NCI-H1930 (cell line): Measurements from ENCODE around the gene RPS6KA4.

Source experiments
- DNase-seq, 2 experiments: peaks; one replicate each; lab custom pipeline; 2025; lab: John Stamatoyannopoulos, UW

Gene RPS6KA4

DNA sequence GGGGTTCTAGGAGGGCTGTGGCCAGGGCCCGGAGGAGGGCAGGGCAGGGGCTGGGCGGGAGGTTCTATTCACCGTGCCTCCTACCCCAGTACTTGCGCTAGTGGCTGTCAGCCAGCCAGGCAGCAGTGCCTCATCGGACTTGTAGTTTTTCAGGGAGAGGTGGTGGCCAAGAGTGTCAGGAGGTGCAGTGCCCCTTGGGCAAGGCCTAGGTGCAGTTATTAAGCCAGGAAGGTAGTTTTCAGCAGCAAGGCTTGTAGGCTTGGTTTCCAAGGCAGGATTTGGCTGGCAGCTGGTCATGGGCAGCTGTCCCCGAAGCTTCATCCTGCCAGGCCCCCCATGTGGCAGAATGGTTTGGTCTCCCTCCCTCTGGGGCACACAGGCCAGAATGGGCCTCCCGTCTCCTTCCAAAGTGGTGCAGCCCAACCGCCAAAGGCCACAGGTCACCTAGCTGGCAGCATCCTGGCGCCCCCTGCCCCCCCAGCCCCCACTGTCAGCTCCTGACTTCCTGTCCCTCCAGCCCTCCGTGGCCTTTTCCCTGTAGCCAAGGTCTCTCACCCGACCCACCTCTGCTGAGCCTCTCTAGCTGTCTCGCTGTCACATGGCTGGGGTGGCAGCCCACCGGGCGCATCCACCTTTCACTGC, 10.5 kb upstream of the RPS6KA4 start:
- DNase-seq: no peak

DNA sequence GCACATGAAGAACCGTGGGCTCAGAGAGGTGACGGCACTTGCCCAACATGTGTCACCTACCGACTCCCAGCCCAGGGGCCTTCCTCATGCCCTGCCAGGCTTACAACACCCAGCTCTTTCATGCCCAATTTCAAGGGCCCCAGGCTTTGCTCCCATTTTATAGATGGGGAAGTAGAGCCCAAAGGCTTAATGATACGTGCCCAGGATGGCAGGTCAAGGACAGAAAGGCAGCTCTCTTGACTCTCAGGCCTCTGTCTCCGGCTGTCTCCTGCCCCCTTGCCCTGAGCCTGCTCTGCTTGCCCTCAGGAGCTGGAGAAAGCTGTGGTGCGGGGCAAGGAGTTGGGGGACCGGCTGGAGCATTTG, 10.0 kb upstream of the RPS6KA4 start:
- no peak for DNase-seq

DNA sequence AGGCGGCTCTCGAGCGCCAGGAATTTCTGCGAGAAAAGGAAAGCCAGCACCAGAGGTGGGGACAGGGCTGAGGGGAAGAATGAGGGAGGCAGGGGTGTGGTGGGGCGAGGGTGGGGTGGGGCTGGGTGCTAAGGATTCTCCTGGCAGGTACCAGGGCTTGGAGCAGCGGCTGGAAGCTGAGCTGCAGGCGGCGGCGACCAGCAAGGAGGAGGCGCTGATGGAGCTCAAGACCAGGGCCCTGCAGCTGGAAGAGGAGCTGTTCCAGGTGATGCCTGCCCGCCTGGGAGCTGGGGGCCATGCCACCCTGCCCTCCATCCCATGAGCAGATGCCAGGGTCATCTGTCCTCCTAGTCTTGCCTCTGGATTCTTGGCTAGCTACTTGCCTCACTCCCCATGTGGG, 9.6 kb upstream of the RPS6KA4 start:
- DNase-seq: no peak

DNA sequence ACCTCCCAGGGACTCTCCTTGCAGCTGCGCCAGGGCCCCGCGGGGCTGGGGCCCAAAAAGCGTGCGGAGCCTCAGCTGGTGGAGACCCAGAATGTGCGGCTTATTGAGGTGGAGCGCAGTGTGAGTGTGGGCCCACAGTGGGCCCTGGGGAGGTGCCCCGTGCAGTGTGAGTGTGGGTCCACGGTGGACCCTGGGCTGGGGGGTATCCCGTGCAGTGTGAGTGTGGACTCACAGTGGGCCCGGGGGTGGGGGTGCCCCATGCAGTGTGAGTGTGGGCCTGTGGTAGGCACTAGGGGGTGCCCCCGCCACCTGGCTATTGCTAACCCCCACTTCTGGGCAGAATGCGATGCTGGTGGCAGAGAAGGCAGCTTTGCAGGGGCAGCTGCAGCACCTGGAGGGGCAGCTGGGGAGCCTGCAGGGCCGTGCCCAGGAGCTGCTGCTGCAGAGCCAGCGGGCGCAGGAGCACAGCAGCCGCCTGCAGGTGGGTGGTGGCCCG, 7.8 kb upstream of the RPS6KA4 start:
- DNase-seq: no peak

DNA sequence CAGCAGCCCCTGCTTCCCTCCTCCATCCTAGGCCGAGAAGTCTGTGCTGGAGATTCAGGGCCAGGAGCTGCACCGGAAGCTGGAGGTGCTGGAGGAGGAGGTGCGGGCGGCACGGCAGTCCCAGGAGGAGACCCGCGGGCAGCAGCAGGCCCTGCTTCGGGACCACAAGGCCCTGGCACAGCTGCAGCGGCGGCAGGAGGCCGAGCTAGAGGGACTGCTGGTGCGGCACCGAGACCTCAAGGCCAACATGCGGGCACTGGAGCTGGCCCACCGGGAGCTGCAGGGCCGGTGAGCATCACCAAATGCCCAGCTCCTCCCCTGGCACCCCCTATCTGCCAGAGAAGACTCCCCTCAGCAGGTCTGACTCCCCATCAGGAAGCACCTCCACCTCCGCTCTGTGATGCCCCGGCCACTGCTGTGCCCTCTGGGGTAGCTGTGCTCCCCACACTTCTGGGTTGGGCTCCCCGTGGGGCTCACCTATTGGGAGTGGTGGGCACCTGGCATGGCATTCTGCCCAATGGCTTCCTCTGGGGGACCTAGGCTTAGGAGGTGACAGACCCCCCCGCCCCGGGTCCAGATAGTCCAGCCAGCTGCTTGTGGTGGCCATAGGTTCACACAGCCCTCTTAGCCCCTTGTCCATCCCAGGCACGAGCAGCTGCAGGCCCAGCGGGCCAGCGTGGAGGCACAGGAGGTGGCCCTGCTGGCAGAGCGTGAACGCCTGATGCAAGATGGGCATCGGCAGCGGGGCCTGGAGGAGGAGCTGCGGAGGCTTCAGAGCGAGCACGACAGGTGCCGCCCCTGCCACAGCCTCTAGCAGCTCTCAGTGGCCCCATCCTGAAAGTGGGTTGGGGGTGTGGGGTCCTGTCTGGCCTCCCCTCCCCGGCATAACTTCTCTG, 6.6 kb upstream of the RPS6KA4 start:
- no peak for DNase-seq

DNA sequence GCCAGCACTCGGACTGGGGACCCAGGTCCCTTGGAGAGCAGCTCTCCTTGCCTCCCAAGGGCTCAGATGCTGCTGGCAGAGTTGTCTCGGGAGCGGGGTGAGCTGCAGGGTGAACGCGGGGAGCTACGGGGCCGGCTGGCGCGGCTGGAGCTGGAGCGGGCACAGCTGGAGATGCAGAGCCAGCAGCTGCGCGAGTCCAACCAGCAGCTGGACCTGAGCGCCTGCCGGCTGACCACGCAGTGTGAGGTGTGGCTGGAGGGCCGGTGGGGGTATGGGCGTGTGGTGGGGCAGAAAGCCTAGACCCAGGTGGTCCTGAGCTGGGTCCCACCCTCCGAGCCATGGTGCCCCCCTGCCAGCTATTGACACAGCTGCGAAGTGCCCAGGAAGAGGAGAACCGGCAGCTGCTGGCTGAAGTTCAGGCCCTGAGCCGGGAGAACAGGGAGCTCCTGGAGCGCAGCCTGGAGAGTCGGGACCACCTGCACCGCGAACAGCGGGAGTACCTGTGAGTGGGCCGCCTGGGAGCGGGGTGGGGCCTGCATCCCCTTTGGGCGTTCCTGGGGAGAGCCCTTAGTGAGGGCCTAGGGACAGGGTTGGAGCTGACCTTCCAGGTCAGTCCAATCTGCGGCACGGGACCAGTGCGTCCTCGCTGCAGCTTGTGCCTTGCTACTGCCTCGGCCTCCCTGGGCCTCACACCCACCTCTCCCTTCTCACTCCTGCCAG, 5.8 kb upstream of the RPS6KA4 start:
- DNase-seq: no peak

DNA sequence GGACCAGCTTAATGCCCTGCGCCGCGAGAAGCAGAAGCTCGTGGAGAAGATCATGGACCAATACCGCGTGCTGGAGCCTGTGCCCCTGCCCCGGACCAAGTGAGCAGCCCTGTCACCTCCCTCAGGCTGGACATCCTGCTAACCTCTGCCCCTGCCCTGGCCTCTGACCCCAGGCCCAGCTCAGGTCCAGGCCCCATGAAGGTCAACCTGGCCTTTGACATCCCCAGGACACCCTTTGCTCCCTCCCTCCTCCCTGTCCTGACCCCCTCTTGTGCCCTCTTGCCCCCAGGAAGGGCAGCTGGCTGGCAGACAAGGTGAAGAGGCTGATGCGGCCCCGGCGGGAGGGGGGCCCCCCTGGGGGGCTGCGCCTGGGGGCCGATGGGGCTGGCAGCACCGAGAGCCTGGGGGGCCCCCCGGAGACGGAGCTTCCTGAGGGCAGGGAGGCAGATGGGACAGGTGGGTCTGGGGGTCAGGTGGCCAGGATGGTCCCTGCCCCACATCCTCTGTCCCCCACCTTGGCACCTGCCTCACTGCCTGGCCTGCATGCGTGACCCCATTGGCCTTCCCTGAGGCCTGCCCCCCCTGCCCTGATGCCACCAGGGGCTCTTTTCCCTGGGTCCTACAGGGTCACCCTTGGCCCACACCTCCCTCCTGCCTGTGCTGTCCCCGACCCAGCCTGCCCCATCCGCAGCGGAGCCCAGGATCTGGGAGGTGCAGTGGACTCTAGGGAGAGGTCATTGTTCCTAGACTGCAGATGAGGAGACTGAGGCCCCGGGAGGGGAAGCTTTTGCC, 5.1 kb upstream of the RPS6KA4 start:
- no peak for DNase-seq

DNA sequence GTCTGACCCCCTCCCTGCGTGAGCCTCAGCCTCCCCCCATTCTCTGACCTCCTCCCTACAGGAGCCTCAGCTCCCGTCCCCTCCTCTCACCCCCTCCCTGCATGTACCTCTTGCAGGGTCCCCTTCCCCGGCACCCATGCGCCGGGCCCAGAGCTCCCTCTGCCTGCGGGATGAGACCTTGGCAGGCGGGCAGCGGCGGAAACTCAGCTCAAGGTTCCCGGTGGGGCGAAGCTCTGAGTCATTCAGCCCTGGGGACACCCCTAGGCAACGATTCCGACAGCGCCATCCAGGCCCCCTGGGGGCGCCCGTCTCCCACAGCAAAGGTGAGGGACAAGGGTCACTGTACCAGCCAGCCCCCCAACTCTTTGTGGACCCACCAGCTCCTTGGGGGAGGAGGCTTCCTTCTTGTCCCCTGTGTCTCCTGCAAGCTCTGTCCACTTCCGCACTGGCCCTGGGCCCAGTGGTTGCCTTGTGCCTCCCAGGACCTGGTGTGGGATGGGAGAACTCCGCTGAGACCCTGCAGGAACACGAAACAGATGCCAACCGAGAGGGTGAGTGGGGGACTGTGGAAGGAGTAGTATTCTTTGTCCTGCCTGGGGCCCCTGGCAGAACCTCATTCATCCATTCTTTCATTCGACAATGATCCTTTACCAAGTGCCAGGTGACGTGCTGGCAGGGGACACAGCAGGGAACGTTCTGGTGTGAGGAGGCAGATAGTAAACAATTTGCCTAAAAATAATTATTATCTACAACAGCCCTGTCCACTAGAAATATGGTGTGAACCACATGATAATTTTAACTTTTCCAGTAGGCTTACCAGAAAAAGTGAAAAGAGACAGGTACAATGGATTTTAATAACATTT, 3.7 kb upstream of the RPS6KA4 start:
- peak; percentile 56 to 64 for DNase-seq

DNA sequence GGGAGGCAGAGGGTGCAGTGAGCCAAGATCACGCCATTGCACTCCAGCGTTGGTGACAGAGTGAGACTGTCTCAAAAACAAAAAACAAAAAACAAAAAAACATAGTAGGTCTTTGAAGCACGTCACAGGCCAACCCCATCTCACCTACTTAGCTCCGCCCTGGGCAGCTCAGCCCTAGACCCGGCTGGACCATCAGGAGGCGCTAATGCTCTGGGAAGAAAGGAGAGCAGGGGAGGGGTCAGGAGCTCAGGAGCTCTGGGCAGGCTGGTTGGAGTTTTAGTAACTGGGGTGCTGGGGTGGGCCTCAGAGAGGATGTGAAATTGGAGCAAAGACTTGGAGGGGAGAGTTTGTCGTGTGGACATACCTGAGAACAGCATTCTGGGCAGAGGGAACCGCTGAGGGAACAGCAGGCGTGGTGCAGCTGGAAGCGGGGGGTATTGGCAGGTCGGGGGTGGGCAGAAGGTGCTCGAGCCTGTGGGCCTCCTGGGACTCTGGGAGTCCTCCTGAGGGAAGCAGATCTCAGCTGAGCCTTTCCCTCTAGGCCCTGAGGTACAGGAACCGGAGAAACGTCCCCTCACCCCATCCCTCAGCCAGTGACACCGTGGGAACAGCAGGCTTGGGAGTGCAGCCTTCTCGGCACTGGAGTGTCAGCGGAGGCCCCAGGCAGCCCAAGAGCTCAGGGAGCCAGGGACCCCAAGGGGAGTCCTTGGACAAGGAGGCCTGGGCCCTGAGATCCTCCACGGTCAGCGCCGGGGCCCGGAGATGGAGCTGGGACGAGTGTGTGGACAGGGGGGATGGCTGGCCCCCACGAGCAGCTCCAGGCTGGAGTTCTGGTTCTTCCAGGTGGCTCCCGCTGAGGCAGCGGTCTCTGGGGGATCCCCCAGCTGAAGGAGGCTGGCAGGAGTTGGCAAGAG, 2.2 kb upstream of the RPS6KA4 start:
- peak; percentile 29 to 41 for DNase-seq

DNA sequence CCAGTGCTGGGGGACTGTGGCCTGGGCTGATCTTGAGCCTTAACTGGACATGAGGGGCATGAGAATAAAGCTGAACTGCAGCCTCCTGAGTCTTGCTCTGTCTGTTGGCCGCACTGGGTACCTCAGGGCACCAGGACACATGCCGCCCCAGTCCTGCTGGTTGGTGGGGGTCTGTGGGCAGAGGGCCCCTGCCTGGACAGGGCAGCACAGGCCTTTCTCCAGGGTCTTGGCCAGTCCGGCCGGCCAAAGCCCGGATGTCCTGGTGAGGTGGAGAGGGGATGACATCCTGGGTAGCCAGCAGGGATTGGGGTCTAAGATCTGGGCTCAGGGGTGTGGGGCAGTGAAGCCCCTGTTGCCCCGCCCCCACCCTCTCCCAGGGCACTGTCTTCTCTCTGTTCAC, 1.5 kb upstream of the RPS6KA4 start:
- DNase-seq: no peak

DNA sequence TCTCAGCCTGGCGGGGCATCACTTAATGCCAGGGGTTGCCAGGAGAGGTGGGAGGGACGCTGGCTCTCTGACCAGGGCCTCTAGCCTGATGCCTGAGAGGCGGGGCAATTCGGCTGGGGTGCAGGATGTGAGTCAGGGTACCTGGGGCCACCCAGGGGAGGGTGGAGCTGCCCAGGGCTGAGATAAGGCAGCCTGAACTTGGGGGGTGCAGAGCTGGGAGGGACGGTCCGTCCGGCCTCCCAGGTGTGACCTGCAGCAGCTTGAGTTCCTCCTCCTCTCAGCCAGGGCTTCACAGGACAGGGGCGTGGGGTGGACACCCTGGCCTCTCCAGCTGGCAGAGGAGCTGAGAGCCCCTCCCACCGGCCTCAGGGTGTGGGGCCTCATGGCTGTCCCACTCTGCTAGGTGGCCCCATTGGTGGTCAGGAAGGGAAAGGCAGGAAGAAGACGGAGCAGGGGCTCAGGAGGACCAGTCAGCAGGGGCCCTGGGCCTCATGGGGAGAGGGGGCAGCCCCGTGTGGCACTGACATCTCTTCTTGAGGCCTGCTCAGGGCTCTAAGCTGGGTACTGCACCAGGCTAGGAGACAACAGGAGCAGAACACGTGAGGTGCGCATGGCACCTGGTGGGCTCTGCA, 942 bp upstream of the RPS6KA4 start:
- no peak for DNase-seq

DNA sequence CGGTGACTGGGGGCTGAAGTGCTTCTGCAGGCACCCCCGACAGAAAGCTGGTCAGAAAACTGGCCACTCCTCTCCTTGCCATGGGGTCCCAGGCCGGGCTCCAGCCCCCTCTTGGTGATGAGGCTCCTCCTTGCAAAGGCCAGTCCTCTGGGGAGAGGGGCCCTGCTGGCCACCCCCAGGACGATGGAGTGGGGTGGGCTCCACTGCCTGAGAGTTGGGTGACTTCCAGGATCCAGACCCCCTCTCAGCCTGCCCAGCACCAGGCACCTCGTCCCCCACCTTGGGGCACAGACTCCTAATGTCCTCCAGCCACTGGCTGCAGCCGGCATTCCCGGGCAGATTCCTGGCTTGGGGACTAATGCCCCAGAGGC, 441 bp upstream of the RPS6KA4 start:
- DNase-seq: no peak

DNA sequence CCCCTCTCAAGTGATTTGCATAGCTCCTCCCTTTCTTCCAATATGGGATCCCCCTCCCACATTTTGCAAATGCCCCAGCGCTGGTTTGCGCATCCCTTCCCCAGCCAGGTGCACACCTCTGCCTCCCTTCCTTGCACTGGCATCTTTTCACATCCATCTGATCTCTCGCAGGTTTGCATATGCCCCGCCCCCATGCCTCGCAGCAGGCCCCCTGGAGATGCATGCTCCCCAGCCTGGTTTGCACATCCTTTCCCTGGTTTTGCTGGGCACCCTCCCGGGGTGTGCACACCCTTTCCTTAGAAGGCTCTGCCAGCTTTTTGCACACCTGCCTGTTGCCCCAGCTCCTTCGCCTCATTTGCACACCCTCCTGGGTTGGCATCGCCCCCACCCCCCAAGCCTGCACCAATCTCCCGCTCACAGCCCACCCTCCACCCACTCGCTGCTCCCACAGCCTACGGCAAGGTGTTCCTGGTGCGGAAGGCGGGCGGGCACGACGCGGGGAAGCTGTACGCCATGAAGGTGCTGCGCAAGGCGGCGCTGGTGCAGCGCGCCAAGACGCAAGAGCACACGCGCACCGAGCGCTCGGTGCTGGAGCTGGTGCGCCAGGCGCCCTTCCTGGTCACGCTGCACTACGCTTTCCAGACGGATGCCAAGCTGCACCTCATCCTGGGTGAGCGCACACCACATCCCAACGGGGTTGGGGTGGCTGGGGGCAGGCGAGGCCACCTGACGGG, 917 bp downstream of the RPS6KA4 start:
- DNase-seq: no peak

DNA sequence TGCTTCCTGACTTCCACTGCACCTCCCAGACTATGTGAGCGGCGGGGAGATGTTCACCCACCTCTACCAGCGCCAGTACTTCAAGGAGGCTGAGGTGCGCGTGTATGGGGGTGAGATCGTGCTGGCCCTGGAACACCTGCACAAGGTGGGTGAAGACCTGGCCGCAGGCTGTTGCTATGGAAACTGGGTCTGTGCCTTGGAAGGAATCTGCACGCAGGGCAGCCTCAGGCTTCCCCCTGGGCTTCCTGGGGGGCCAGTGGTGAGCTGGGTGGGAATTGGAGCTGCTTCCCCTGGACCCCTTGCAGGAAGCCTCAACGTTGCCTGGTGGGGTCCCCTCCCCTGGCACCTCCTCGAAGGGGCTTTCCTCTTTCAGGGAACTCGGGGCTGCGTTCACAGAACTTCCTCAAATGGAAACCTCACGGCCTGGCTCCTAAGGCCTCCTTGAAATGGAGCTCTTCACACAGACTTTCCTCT, 1.5 kb downstream of the RPS6KA4 start:
- no peak for DNase-seq

DNA sequence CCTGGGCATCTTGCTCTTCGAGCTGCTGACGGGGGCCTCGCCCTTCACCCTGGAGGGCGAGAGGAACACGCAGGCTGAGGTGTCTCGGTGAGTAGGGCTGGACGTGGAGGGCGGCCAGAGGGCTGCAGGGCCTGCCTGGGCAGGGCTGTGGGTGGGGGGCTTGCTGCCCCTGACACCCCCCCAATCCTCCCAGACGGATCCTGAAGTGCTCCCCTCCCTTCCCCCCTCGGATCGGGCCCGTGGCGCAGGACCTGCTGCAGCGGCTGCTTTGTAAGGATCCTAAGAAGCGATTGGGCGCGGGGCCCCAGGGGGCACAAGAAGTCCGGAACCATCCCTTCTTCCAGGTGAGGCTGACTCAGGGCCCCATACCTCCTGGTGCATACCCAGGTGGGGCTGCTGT, 2.7 kb downstream of the RPS6KA4 start:
- DNase-seq: no peak

DNA sequence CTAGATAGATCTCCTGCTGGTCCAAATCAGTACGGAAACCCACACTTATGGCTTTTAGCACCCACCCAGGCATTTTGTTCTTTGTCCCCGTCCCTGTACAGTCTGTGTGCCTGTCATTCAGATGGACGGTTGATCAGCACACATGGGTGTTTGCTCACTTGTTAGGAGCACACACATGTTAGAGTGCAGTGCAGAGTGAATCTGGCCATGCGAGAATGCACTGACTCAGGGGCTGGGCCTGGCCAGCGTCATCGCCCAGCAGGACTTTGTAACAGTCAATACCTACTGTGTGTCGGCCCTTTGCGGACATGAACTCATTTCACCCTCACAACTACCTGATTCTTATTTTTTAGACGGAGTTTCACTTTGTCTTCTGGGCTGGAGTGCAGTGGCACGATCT, 3.4 kb downstream of the RPS6KA4 start:
- DNase-seq: no peak

DNA sequence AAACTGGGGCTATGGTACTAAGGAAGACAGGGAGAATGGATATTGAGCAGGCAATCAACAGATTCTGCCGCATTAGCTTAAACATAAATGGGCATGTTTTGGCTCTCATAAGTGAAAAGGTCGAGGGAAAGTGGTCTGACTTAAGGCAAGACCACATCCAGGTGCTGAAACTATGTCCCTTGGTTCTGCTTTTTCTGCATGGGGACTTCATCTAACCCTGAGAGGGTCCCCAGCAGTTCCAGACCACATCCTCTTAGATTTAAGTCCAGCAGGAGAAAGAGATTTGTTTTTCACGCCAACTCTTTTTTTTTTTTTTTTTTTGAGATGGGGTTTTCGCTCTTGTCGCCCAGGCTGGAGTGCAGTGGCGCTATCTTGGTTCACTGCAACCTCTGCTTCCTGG, 5.5 kb downstream of the RPS6KA4 start:
- no peak for DNase-seq

DNA sequence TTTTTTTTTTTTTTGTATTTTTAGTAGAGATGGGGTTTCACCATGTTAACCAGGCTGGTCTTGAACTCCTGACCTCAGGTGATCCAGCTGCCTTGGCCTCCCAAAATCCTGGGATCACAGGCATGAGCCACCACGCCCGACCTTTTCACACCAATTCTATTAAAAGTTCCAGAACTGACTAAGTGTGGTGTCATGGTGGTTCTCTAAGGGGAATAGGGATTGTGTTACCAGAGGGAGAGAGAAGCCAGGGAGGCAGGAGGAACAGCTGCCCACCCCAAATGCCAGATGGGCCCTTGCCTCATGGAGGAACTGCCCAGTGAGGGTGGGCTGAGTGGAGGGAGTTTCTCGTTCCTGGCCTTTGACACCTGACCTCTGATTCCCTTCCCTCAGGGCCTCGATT, 5.9 kb downstream of the RPS6KA4 start:
- DNase-seq: no peak

DNA sequence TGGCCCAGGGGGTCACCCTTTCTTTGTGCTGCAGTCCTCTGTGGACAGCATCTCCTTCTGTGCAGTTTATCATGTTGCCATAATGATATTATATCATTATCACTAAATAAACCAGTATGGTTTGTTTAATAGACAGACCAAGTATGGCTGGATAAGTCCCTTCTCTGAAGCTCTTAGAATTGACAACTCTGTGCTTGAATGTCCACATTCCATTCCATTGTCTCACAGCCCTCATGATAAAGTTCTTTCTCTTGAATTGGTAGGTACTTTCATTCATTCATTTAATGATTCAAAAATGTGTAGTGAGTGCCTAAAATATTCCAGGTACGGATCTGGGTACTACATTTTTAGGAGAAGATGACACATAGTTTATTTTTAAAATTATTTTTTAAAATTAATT, 7.8 kb downstream of the RPS6KA4 start:
- no peak for DNase-seq
